Stimulated activated naive CD8-positive, alpha-beta T cell treated with anti-CD3 and anti-CD28 coated beads, Interleukin-15, Interleukin-2, amounts not matched to agents 100 ng/mL and 50 ng/mL, for 24 hours (primary cell): ENCODE results near the gene USHBP1.

ENCODE experiments used
- H3K27ac Mint-ChIP-seq: one replicate; pipeline ENCODE4 v1.8.0; 2021; ENCODE audit warnings: mild to moderate bottlenecking, mixed read lengths
- H3K27me3 Mint-ChIP-seq: one replicate; pipeline ENCODE4 v1.8.0; 2021; ENCODE audit warnings: mixed read lengths
- H3K36me3 Mint-ChIP-seq: one replicate; pipeline ENCODE4 v1.8.0; 2021; ENCODE audit warnings: low read depth, mixed read lengths
- H3K4me1 Mint-ChIP-seq: one replicate; pipeline ENCODE4 v1.8.0; 2021; ENCODE audit warnings: low read depth, mixed read lengths
- H3K4me3 Mint-ChIP-seq: one replicate; pipeline ENCODE4 v1.8.0; 2021; ENCODE audit warnings: mild to moderate bottlenecking, mixed read lengths
- H3K9me3 Mint-ChIP-seq: one replicate; pipeline ENCODE4 v1.8.0; 2021; ENCODE audit warnings: mixed read lengths

The USHBP1 gene, protein sequence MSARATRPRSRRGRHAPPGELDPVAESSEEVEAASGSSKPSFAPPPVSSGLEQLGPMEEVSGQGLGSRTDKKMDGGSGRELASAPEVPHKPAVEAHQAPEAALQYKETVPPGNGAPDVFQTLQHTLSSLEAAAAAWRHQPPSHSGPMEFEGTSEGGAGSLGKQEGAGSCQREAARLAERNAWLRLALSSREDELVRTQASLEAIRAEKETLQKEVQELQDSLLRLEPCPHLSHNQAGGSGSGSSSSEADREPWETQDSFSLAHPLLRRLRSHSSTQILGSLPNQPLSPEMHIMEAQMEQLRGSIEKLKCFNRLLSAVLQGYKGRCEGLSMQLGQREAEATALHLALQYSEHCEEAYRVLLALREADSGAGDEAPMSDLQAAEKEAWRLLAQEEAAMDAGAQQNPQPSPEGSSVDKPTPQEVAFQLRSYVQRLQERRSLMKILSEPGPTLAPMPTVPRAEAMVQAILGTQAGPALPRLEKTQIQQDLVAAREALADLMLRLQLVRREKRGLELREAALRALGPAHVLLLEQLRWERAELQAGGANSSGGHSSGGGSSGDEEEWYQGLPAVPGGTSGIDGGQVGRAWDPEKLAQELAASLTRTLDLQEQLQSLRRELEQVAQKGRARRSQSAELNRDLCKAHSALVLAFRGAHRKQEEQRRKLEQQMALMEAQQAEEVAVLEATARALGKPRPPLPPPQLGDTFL

DNA sequence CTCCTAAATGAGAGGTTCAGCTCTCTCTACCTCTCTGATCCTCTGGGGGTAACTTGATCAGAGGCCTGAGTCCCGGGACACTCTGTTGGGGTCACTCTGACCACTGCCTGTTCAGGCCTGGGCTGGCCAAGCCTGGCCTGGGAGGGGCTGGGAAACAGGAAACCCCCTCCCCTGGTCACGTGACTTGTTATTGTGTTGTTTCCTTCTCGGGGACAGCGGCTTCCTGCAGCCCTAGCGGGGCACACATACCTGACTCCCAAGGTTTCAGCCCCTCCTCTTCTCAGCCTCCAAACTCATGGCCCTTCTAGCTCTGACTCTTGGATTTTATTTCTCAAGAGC lies at the start of gene USHBP1:
USHBP1 (minus strand) TSS at position 105 of the 339 bp plus-strand sequence. CDS start 446 bp downstream, outside the sequence.
- H3K4me1 Mint-ChIP-seq: peaks cover 18% of the 10 kb centered on the region
- H3K4me3 Mint-ChIP-seq: no peak within 1 kb of the TSS
- H3K27ac Mint-ChIP-seq: no peak within 1 kb of the TSS
- no peaks in the 10 kb centered on the region for H3K27me3 Mint-ChIP-seq
- H3K36me3 Mint-ChIP-seq: no peaks in the 10 kb centered on the region
- no peaks in the 10 kb centered on the region for H3K9me3 Mint-ChIP-seq

DNA sequence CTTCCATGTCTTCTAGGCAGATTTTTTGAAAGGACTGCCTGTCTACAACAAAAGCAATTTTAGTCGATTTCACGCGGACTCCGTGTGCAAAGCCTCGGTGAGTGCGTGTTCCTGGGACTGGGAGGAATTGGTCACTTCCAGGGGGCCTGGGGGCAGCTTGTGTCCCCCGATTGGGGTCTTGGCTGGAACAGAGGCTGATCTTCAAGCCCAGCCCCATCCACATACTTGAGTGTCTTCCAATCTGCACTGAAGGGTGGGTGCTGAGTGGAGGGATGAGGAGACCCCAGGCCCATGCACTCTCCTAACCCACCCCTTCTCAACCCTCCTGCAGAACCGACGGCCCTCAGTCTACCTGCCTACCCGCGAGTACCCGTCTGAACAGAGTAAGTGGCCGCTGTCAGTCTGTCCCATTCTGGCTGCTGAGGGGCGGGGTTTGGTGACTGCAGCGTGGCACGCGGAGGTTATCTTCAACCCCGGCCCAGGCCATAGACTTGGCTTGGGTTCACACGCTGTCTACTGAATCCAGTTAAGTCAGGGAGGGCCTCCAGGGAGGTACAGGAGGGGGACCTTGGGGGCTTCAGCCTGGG lies 49.6 kb upstream of the USHBP1 start:
- H3K36me3 Mint-ChIP-seq: peaks cover 15% of the 10 kb centered on the region
- H3K27ac Mint-ChIP-seq: no peak overlapping the region
- no peaks in the 10 kb centered on the region for H3K9me3 Mint-ChIP-seq
- H3K27me3 Mint-ChIP-seq: no peaks in the 10 kb centered on the region
- H3K4me1 Mint-ChIP-seq: peaks cover 26% of the 10 kb centered on the region
- H3K4me3 Mint-ChIP-seq: no peak overlapping the region

DNA sequence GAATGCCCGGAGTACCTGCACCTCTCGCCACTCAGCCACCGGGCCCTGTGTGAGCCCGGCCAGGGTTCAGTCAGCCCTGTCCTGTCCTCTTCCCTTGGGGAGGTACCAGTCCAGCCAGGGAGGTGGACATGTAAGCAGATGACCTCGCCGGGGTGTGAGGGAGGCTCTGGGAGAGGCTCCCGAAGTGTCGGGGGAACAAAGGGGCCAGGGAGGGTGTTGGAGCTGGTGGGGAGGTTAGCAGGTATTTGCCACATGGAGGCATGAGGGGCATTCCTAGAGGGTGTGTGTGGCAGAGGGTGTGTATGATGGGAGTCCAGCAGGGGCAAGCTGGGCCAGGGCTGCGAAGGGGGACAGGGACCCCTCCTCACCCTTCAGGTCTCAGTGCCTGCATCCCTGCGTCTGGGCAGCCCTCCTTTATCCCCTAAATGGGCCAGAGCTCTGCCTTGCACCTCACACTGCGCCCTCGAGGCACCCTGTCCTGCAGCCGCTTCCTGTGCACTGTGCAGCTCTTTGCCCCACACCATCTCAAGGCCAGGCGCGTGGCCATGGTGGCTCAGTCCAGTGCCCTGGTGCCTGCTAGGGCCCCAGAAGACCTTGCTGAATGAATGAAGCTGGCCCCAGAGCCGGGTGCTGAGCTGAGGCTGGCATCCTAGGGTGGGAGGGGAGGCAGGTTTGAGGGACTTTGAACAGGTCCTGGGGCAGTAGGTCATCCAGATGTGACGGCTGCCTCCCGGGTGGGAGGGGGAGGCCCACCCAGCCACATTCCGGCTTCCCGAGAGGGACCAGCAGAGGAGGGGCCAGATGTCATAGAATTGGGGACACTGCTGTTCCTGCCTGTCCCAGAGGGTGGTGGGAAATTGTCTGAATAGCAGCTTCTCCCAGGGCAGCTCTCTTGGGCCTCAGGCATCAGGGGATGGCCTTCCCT lies 47.9 kb upstream of the USHBP1 start:
- H3K27ac Mint-ChIP-seq: no peak overlapping the region
- no peaks in the 10 kb centered on the region for H3K27me3 Mint-ChIP-seq
- H3K4me3 Mint-ChIP-seq: no peak overlapping the region
- no peaks in the 10 kb centered on the region for H3K9me3 Mint-ChIP-seq
- H3K36me3 Mint-ChIP-seq: peaks cover 18% of the 10 kb centered on the region
- H3K4me1 Mint-ChIP-seq: peaks cover 35% of the 10 kb centered on the region

DNA sequence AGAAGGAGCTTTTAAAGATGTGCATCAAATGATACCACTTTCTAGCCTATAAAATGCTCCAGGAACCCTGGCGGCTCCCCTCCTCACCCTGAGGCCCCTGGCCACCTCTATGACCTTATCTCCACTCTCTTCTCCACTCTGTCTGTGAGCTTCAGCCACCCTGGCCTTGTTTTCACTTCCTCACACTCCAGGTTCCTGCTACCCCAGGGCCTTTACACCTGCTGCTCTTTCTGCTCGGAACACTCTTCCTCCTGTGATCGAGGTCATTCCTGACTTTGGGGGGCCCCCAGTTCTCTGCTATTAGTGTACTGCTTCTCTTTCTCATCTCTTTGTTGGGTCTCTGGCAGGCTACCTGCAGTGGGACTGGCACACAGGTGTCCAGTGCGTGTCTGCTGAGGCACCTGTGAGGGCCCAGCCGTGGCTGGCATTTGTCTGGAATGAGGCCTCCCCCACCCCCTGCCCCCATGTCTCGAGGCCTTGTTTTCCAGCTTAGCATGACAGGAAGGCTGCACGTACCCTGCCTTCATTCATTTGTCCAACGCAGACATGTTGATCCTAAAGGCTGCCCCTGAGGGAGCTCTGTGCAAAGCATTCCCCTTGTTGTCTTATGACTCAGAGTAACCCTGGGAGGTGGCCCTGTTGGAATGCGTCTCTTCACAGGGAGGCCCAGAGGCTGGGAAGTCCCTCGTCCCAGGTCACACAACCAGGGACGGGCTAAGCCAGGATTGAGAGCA lies 47.1 kb upstream of the USHBP1 start:
- Mint-ChIP-seq H3K9me3 (no peaks in the 10 kb centered on the region), H3K36me3 (peaks cover 18% of the 10 kb centered on the region), H3K27ac (no peak overlapping the region), H3K27me3 (no peaks in the 10 kb centered on the region), H3K4me3 (peak overlapping the region; percentile 43), H3K4me1 (peaks cover 43% of the 10 kb centered on the region)

DNA sequence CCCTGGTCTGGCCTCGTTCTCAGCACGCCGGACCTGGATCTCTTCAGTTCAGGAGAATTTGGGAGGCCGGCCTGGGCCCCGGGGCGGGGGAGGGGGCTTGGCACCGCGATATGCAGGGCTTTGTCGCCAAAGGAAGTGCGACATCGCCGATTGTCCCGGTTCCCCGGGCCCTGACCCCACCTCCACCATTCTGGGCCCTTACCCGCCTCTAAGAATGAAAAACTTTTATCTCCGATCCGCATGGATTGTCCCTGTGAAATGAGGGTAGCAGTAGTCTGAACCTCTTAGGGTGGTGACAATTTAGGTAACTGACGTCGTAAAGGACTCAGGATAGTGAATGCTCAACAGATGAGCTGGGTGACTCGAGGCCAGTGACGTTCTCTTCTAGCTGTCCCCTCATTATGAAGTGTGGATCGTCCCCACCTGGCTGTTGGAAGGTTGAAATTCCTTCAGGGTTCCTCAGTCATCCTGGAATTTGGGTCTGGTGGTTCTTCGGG lies 45.5 kb upstream of the USHBP1 start:
- peaks cover 10% of the 10 kb centered on the region for H3K36me3 Mint-ChIP-seq
- H3K27ac Mint-ChIP-seq: peak overlapping the region; percentile 87
- H3K4me1 Mint-ChIP-seq: peaks cover 48% of the 10 kb centered on the region
- no peaks in the 10 kb centered on the region for H3K27me3 Mint-ChIP-seq
- no peaks in the 10 kb centered on the region for H3K9me3 Mint-ChIP-seq
- peak overlapping the region; percentile 92 for H3K4me3 Mint-ChIP-seq

DNA sequence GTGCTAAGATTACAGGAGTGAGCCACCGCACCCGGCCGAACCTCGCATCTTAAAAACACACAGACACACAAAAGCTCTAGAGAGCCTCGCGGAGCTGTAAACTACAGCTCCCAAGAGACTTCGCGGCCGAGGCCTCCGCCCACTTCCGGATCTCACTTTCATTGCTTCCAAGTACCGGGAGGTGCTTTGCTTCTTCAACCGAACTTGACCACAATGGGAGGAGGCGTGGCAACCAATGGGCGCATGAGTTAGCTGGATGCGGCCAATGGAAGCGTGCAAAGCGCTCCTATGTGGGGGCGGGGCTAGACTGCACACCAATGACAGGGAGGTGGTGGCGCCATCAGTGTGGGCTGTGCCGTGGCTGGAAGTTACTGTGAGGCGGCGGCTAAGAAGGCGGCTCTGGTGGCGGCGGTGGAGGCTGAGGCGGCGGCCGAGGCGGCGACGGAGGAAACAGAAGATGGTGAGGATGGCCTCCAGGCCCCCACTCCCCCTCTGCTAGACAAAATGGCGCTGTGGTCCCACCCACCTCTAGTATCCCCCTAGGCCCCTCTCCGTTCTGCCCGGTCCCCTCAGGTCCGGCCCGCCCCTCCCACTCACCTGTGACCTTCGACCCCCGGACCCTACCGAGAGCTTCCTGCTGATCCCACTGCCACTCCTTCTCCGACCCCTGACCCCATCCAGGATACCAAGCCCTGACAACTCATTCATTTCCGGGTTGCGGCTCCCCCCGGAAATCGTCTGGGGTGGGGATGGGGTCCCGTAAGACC lies 44.8 kb upstream of the USHBP1 start, which contains the start of gene DDA1:
DDA1 (plus strand) TSS at position 366 of the 767 bp plus-strand sequence; CDS start at position 458, 92 bp downstream.
- Mint-ChIP-seq H3K27me3 (no peaks in the 10 kb centered on the region), H3K4me3 (peak within 1 kb of the TSS; percentile 92), H3K36me3 (peaks cover 10% of the 10 kb centered on the region), H3K9me3 (no peaks in the 10 kb centered on the region), H3K27ac (peak within 1 kb of the TSS; percentile 87), H3K4me1 (peaks cover 54% of the 10 kb centered on the region)

DNA sequence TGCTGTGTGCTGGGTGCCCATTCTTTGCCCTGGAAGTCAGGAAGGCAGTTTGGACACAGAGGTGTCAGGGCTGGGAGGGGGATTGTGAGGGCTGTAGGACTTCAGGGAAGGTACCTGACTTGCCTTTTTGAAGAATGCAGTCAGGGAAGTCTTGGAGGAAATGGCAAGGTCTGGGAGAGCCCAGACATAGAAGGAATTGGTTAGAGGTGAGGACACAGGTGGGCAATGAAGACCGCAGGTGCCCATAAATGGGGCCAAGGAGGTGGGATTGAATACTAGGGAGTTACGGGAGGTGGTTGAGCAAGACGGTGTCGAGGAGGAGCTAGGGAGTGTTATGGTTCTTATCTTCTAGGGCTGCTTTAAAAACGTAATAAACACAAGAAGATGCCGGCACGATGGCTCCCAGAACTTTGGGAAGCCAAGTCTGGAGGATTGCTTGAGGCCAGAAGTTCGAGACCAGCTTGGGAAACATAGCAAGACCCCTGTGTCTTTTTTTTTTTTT lies 43.4 kb upstream of the USHBP1 start:
- Mint-ChIP-seq H3K27me3 (no peaks in the 10 kb centered on the region), H3K4me3 (peak overlapping the region; percentile 89), H3K36me3 (peaks cover 3% of the 10 kb centered on the region), H3K4me1 (peaks cover 64% of the 10 kb centered on the region), H3K27ac (peak overlapping the region; percentile 58), H3K9me3 (no peaks in the 10 kb centered on the region)

DNA sequence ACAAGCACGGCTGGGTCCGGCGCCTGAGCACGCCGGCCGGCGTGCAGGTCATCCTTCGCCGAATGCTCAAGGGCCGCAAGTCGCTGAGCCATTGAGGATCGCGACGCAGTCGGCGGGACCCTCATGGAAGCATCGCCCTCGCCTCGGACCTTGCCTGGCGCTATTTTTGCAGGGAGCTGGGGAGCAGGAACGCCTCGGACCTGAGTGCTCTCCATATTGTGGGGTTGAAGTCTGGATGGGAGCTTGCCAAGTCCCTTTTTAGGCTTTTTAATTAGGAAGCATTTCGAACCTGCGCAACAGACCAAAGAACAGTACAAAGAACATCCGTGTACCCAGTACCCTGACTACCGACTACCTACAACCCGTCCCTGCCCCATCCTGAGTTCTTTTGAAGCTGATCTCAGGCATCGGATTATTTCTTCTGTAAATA lies 41.8 kb upstream of the USHBP1 start:
- Mint-ChIP-seq H3K4me1 (peaks cover 65% of the 10 kb centered on the region), H3K9me3 (no peaks in the 10 kb centered on the region), H3K4me3 (peak overlapping the region; percentile 89), H3K36me3 (peaks cover 8% of the 10 kb centered on the region), H3K27ac (peak overlapping the region; percentile 86), H3K27me3 (no peaks in the 10 kb centered on the region)

DNA sequence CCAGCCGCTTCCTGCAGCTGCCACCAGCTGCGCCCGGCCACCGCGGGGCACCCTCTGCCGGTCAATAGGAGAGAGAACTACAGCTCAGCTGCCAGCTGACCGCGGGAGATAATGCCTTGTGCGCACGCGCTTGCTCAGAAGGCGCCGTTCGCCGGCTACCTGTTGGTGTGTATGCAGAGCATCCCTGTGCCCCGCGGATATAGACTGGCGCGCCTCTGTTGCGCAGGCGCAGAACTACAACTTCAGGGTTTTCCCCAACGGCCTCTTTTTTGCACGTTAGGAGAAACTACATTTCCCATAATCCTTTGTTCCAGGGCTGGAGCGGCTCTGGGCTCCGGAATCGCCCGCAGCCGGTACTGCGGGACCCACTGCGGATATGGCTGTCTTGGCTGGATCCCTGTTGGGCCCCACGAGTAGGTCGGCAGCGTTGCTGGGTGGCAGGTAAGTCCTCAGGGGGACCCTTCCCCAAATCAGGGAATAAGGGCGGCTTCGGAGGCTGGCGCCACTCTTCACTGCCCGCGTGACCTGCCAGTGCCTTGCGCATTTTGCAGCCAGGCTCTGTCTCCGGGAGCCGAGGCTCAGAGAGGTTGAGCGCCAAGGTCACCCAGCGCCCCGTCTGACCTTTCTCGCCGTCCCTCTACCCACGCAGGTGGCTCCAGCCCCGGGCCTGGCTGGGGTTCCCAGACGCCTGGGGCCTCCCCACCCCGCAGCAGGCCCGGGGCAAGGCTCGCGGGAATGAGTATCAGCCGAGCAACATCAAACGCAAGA lies 41.2 kb upstream of the USHBP1 start, which contains the start of gene MRPL34:
MRPL34 (plus strand) TSS at position 356 of the 768 bp plus-strand sequence; CDS start at position 377, 21 bp downstream.
- H3K36me3 Mint-ChIP-seq: peaks cover 8% of the 10 kb centered on the region
- peak within 1 kb of the TSS; percentile 86 for H3K27ac Mint-ChIP-seq
- H3K27me3 Mint-ChIP-seq: no peaks in the 10 kb centered on the region
- peak within 1 kb of the TSS; percentile 89 for H3K4me3 Mint-ChIP-seq
- peaks cover 60% of the 10 kb centered on the region for H3K4me1 Mint-ChIP-seq
- no peaks in the 10 kb centered on the region for H3K9me3 Mint-ChIP-seq

DNA sequence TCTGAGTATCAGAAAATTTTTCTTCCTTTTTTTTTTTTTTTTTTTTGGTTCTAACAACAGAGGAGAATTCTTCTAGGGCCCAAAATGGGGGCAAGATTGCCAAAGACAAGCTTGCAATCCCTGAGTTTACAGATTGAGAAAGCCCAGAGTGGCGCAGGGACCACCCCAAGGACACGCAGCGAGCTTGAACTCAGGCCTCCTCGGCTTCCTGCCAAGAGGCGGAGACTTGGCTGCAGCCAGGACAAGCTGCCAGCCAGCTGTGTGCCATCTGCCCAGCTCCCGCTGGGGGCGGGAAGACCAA lies 40.6 kb upstream of the USHBP1 start:
- H3K9me3 Mint-ChIP-seq: no peaks in the 10 kb centered on the region
- peaks cover 8% of the 10 kb centered on the region for H3K36me3 Mint-ChIP-seq
- H3K4me1 Mint-ChIP-seq: peaks cover 55% of the 10 kb centered on the region
- peak overlapping the region; percentile 55 for H3K27ac Mint-ChIP-seq
- no peaks in the 10 kb centered on the region for H3K27me3 Mint-ChIP-seq
- peak overlapping the region; percentile 89 for H3K4me3 Mint-ChIP-seq

DNA sequence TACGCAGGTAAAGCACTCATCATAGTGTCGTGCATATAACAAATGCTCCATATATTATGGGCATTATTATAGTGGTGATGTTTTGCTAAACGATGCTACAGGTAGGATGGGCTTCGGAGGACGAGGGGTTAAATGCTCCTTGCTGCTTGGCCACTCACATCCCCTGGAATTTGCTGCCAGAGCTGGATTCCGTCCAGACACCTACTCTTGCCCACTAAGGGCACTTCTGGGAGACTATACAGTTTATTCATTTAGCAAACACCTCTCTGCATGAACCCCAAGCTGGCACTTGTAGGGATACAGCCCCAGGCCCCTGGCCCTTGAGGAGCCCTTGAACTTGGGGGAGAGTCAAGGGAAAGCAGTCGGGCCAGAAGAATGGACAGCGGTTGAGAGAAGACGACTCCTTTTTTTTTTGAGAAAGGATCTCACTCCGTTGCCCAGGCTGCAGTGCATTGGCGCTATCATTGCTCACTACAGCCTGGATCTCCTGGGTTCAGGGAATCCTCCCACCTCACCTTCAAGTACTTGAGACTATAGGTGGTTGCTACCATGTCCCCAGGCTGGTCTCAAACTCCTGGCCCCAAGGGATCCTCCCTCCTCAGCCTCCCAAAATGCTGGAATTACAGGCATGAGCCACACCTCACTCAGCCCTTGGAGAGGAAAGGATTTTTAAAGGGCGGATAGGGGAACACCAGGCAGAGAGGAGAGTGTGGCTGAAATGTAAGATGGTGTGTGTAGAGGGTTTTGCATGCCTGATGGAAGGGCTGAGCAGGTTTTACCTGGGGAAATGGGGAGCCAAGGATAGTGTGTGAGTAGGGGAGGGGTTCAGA lies 40.1 kb upstream of the USHBP1 start:
- Mint-ChIP-seq H3K36me3 (peaks cover 8% of the 10 kb centered on the region), H3K27me3 (no peaks in the 10 kb centered on the region), H3K9me3 (no peaks in the 10 kb centered on the region), H3K27ac (peak overlapping the region; percentile 55), H3K4me1 (peaks cover 53% of the 10 kb centered on the region), H3K4me3 (peak overlapping the region; percentile 89)

DNA sequence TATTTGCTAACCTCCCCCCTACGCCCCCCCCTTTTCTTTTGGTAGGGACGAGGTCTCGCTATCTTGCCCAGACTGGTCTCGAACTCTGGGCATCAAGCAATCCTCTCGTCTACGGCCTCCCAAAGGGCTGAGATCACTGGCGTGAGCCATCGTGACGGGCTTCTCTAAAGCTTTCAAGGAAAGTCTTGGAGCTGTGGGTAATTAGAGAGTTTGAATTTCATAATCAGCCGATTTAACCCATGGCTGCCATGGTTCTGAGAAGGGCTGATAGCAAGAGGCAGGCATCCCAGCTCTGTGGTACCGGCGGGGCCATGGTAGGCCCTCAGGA lies 39.4 kb upstream of the USHBP1 start:
- H3K9me3 Mint-ChIP-seq: no peaks in the 10 kb centered on the region
- no peak overlapping the region for H3K27ac Mint-ChIP-seq
- no peaks in the 10 kb centered on the region for H3K27me3 Mint-ChIP-seq
- H3K4me1 Mint-ChIP-seq: peaks cover 49% of the 10 kb centered on the region
- peak overlapping the region; percentile 63 for H3K4me3 Mint-ChIP-seq
- H3K36me3 Mint-ChIP-seq: peaks cover 8% of the 10 kb centered on the region
